ENCODE results near the gene ATXN1. TPM values are rescaled to one million over a fixed set of nuclear protein-coding genes. Genes with fewer than 3 reads are reported as not detected.

Gene ATXN1
- total RNA-seq, 1 experiment from 2014 or later: 8.1 TPM

- no peak for TF ChIP-seq E2F1 (CRISPR knock-in tag; IDR thresholded peaks at IDR 0.05)
- no peak for TF ChIP-seq NFYB (CRISPR knock-in tag; conservative IDR thresholded peaks at IDR 0.05; ENCODE audit: low read depth)
- TF ChIP-seq ZNF396 (CRISPR knock-in tag; IDR thresholded peaks at IDR 0.05; ENCODE audit: borderline replicate concordance): no peak
- no peak for TF ChIP-seq TEAD1 (CRISPR knock-in tag; IDR thresholded peaks at IDR 0.05)
- no peak for TF ChIP-seq ERG (CRISPR knock-in tag; IDR thresholded peaks at IDR 0.05)
- no peak for TF ChIP-seq ZNF423 (CRISPR knock-in tag; IDR thresholded peaks at IDR 0.05)
Observed at GRCh38 chr6:16750566-16750965, 10.7 kb downstream of the ATXN1 start (continued).

- ChIA-PET POLR2A (no interaction called here), CTCF (interaction anchor here (1.1 to 1.5 kb wide), 2 partner anchors 13 to 70 kb away, joined by 3 to 6 read pairs; no protein-coding TSS in a partner anchor)
- Mint-ChIP-seq H3K27ac (no peak overlapping the region), H3K9me3 (no peaks in the 10 kb centered on the region), H3K4me1 (peaks cover 41% of the 10 kb centered on the region), H3K27me3 (ENCODE audit: low read depth) (no peaks in the 10 kb centered on the region), H3K4me3 (no peak overlapping the region), H3K36me3 (no peaks in the 10 kb centered on the region)
- DNase-seq (ENCODE audit: low spot score) (no peak), ATAC-seq (no peak; the same call in 1 of the 2 replicates)
- no peak for TF ChIP-seq NFATC4 (CRISPR knock-in tag; IDR thresholded peaks at IDR 0.05)
- TF ChIP-seq NR3C1 (CRISPR knock-in tag; conservative IDR thresholded peaks at IDR 0.05; ENCODE audit: low read depth): no peak
- TF ChIP-seq TCF7 (CRISPR knock-in tag; IDR thresholded peaks at IDR 0.05; ENCODE audit: low read depth): no peak
- TF ChIP-seq STAT6 (CRISPR knock-in tag; conservative IDR thresholded peaks at IDR 0.05; ENCODE audit: low read depth): no peak
Observed at GRCh38 chr6:16749516-16750485, 11.5 kb downstream of the ATXN1 start.

GRCh38 chr6:16748025-16748319, 13.3 kb downstream of the ATXN1 start:
- no peaks in the 10 kb centered on the region for H3K36me3 Mint-ChIP-seq
- H3K4me1 Mint-ChIP-seq: peaks cover 37% of the 10 kb centered on the region
- ATAC-seq: no peak
- CTCF ChIA-PET: interaction anchor here (1.0 to 1.3 kb wide), 3 partner anchors 236 to 416 kb away, joined by 3 to 4 read pairs (median 3); no protein-coding TSS in a partner anchor
- POLR2A ChIA-PET: no interaction called here
- no peaks in the 10 kb centered on the region for H3K27me3 Mint-ChIP-seq (ENCODE audit: low read depth)
- H3K4me3 Mint-ChIP-seq: no peak overlapping the region
- no peaks in the 10 kb centered on the region for H3K9me3 Mint-ChIP-seq
- no peak for DNase-seq (ENCODE audit: low spot score)
- H3K27ac Mint-ChIP-seq: no peak overlapping the region
- TF ChIP-seq FOXP4 (CRISPR knock-in tag; IDR thresholded peaks at IDR 0.05) (no peak), HMGA2 (CRISPR knock-in tag; IDR thresholded peaks at IDR 0.05) (no peak), ESRRA (CRISPR knock-in tag; IDR thresholded peaks at IDR 0.05; ENCODE audit: borderline replicate concordance) (no peak), ZNF425 (CRISPR knock-in tag; conservative IDR thresholded peaks at IDR 0.05) (no peak), NR1H2 (CRISPR knock-in tag; IDR thresholded peaks at IDR 0.05) (no peak), IRF2 (CRISPR knock-in tag; IDR thresholded peaks at IDR 0.05; ENCODE audit: borderline replicate concordance, low read depth) (no peak), SP1 (CRISPR knock-in tag; conservative IDR thresholded peaks at IDR 0.05) (no peak), PREB (CRISPR knock-in tag; IDR thresholded peaks at IDR 0.05; ENCODE audit: borderline replicate concordance) (no peak), NFE2L1 (CRISPR knock-in tag; IDR thresholded peaks at IDR 0.05) (no peak), SOX15 (CRISPR knock-in tag; IDR thresholded peaks at IDR 0.05) (no peak), NR2C2 (CRISPR knock-in tag; IDR thresholded peaks at IDR 0.05) (no peak), ZNF263 (CRISPR knock-in tag; IDR thresholded peaks at IDR 0.05; ENCODE audit: low read depth) (no peak), JAZF1 (CRISPR knock-in tag; IDR thresholded peaks at IDR 0.05) (no peak), TEAD4 (CRISPR knock-in tag; IDR thresholded peaks at IDR 0.05) (no peak)

Measured in WTC11 (cell line).